KMS-11 (cell line): ENCODE results near the gene SLC15A5.

Experiments used
- H2AFZ ChIP-seq: fragments of 200-600 bp; sonication (generic); 2 replicates; pipeline ENCODE4 v1.6.1; 2016; ENCODE audit warnings: antibody characterized with exemption, mixed run types, low read depth
- H3K27ac ChIP-seq: fragments of 200-600 bp; sonication (generic); 2 replicates; pipeline ENCODE4 v1.6.1; 2016; ENCODE audit warnings: mild to moderate bottlenecking, mixed run types
- H3K27me3 ChIP-seq: fragments of 200-600 bp; sonication (generic); 2 replicates; pipeline ENCODE4 v1.6.1; 2017; ENCODE audit warnings: mild to moderate bottlenecking, low read depth, mixed run types, moderate library complexity; ENCODE audit not compliant: insufficient read depth
- H3K36me3 ChIP-seq: fragments of 200-600 bp; sonication (generic); 2 replicates; pipeline ENCODE4 v1.6.1; 2017; ENCODE audit warnings: mild to moderate bottlenecking, mixed run types; ENCODE audit not compliant: insufficient read depth
- H3K4me1 ChIP-seq: fragments of 200-600 bp; sonication (generic); 2 replicates; pipeline ENCODE4 v1.6.1; 2016; ENCODE audit warnings: mild to moderate bottlenecking, low read depth, mixed run types; ENCODE audit not compliant: poor library complexity, severe bottlenecking
- H3K4me2 ChIP-seq: fragments of 200-600 bp; sonication (generic); 2 replicates; pipeline ENCODE4 v1.7.0; 2016; ENCODE audit warnings: mild to moderate bottlenecking, mixed run types
- H3K4me3 ChIP-seq: fragments of 200-600 bp; sonication (generic); IDR thresholded peaks from 2 replicates; pipeline ENCODE4 v1.6.1; 2017; ENCODE audit warnings: low read depth, low read length, mixed read lengths; ENCODE audit not compliant: insufficient read depth
- H3K79me2 ChIP-seq: fragments of 200-600 bp; sonication (generic); 2 replicates; pipeline ENCODE4 v1.6.1; 2016; ENCODE audit warnings: low read depth, mixed run types; ENCODE audit not compliant: insufficient read depth
- H3K9ac ChIP-seq: fragments of 200-600 bp; sonication (generic); 2 replicates; pipeline ENCODE4 v1.6.1; 2016; ENCODE audit warnings: mild to moderate bottlenecking, mixed run types
- H4K20me1 ChIP-seq: fragments of 200-600 bp; sonication (generic); 2 replicates; pipeline ENCODE4 v1.6.1; 2016; ENCODE audit warnings: mild to moderate bottlenecking, mixed run types; ENCODE audit not compliant: insufficient read depth
- TF ChIP-seq, protein P1 (sequence below): fragments of 200-600 bp; sonication (generic); conservative IDR thresholded peaks from 2 replicates; pipeline ENCODE4 v1.6.1; 2017; ENCODE audit warnings: low read depth, mild to moderate bottlenecking, antibody characterized with exemption, low read length, moderate library complexity, mixed read lengths

SLC15A5 gene

DNA sequence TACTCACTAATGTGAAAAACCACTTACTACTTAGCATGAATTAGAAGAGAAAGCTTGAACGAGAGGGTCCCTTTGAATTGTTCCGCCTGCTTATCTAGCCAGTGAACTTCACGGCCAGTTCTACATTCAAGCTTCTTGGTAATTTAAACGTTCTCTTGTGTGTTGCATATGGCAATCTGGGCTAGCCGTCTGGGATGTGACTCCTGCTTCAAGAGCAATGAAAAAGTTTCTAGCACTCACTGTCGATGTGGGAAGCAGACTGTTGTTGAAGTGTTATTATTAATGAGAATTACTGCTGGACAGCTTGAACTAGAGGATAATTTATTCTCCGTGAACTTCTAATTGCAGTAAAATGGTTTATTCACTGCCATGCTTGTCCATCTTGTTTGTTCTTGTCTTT is 93.9 kb downstream of the SLC15A5 start:
- no peaks in the 10 kb centered on the region for H3K79me2 ChIP-seq
- H4K20me1 ChIP-seq: no peaks in the 10 kb centered on the region
- no peaks in the 10 kb centered on the region for H3K4me1 ChIP-seq
- no peak overlapping the region for H2AFZ ChIP-seq
- H3K4me2 ChIP-seq: no peak overlapping the region
- H3K4me3 ChIP-seq: no peak overlapping the region
- TF ChIP-seq, protein P1, sequence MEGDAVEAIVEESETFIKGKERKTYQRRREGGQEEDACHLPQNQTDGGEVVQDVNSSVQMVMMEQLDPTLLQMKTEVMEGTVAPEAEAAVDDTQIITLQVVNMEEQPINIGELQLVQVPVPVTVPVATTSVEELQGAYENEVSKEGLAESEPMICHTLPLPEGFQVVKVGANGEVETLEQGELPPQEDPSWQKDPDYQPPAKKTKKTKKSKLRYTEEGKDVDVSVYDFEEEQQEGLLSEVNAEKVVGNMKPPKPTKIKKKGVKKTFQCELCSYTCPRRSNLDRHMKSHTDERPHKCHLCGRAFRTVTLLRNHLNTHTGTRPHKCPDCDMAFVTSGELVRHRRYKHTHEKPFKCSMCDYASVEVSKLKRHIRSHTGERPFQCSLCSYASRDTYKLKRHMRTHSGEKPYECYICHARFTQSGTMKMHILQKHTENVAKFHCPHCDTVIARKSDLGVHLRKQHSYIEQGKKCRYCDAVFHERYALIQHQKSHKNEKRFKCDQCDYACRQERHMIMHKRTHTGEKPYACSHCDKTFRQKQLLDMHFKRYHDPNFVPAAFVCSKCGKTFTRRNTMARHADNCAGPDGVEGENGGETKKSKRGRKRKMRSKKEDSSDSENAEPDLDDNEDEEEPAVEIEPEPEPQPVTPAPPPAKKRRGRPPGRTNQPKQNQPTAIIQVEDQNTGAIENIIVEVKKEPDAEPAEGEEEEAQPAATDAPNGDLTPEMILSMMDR: no peak
- no peak overlapping the region for H3K9ac ChIP-seq
- no peaks in the 10 kb centered on the region for H3K27me3 ChIP-seq
- H3K27ac ChIP-seq: no peak overlapping the region
- no peaks in the 10 kb centered on the region for H3K36me3 ChIP-seq

- no peaks in the 10 kb centered on the region for H3K27me3 ChIP-seq
- no peaks in the 10 kb centered on the region for H3K79me2 ChIP-seq
- H2AFZ ChIP-seq: no peak overlapping the region
- no peak overlapping the region for H3K9ac ChIP-seq
- H4K20me1 ChIP-seq: no peaks in the 10 kb centered on the region
- H3K4me2 ChIP-seq: no peak overlapping the region
- H3K36me3 ChIP-seq: no peaks in the 10 kb centered on the region
- no peak overlapping the region for H3K4me3 ChIP-seq
- H3K27ac ChIP-seq: no peak overlapping the region
- TF ChIP-seq, protein P1: no peak
- no peaks in the 10 kb centered on the region for H3K4me1 ChIP-seq
Measured at GRCh38 chr12:16175840-16176239, 101.6 kb downstream of the SLC15A5 start.

- TF ChIP-seq, protein P1: no peak
- Histone ChIP-seq H2AFZ (no peak overlapping the region), H3K4me2 (no peak overlapping the region), H3K4me3 (no peak overlapping the region), H4K20me1 (no peaks in the 10 kb centered on the region), H3K36me3 (no peaks in the 10 kb centered on the region), H3K4me1 (no peaks in the 10 kb centered on the region), H3K27me3 (no peaks in the 10 kb centered on the region), H3K79me2 (no peaks in the 10 kb centered on the region), H3K9ac (no peak overlapping the region), H3K27ac (no peak overlapping the region)
Measured at GRCh38 chr12:16174282-16174681, 103.2 kb downstream of the SLC15A5 start.

GRCh38 chr12:16171348-16171747 is 106.1 kb downstream of the SLC15A5 start:
- Histone ChIP-seq H3K36me3 (no peaks in the 10 kb centered on the region), H3K27me3 (no peaks in the 10 kb centered on the region), H3K27ac (no peak overlapping the region), H2AFZ (no peak overlapping the region), H3K4me2 (no peak overlapping the region), H3K4me1 (no peaks in the 10 kb centered on the region), H3K9ac (no peak overlapping the region), H4K20me1 (no peaks in the 10 kb centered on the region), H3K79me2 (no peaks in the 10 kb centered on the region), H3K4me3 (no peak overlapping the region)
- TF ChIP-seq, protein P1: no peak
